HCT116 (cell line): ENCODE measurements around the gene AMZ2.

Source experiments
- ATF3 ChIP-seq: IDR thresholded peaks from 2 replicates; pipeline ENCODE4 v1.6.1; 2012
- CEBPB ChIP-seq: IDR thresholded peaks from 2 replicates; pipeline ENCODE4 v1.6.1; 2012; ENCODE audit warnings: low read depth
- ELF1 ChIP-seq: IDR thresholded peaks from 2 replicates; pipeline ENCODE4 v1.6.1; 2012; ENCODE audit warnings: low read depth, borderline replicate concordance
- EZH2 ChIP-seq: fragments of 200-600 bp; sonication (generic); IDR thresholded peaks from 2 replicates; pipeline ENCODE4 v1.6.1; 2017; ENCODE audit warnings: antibody characterized with exemption, mixed run types
- EZH2phosphoT487 ChIP-seq: fragments of 200-600 bp; IDR thresholded peaks from 2 replicates; pipeline ENCODE4 v1.6.1; 2018; ENCODE audit warnings: antibody characterized with exemption, borderline replicate concordance
- FOSL1 ChIP-seq: IDR thresholded peaks from 2 replicates; pipeline ENCODE4 v1.6.1; 2012; ENCODE audit warnings: low read depth
- POLR2A ChIP-seq: IDR thresholded peaks from 2 replicates; pipeline ENCODE4 v1.7.0; 2011; ENCODE audit warnings: borderline replicate concordance; ENCODE audit not compliant: insufficient read depth, insufficient read length; ENCODE audit errors: extremely low read depth
- POLR2AphosphoS5 ChIP-seq: IDR thresholded peaks from 2 replicates; pipeline ENCODE4 v1.6.1; 2011; ENCODE audit warnings: mild to moderate bottlenecking, low read depth, low read length, moderate library complexity
- TCF7L2 ChIP-seq: IDR thresholded peaks from 2 replicates; pipeline ENCODE4 v1.7.0; 2011; ENCODE audit warnings: borderline replicate concordance, inconsistent platforms; ENCODE audit not compliant: insufficient read depth, insufficient read length; ENCODE audit errors: extremely low read depth
- ZBTB33 ChIP-seq: IDR thresholded peaks from 2 replicates; pipeline ENCODE4 v1.6.1; 2011; ENCODE audit warnings: mild to moderate bottlenecking, low read length, moderate library complexity; ENCODE audit not compliant: insufficient replicate concordance; ENCODE audit errors: extremely low read depth
- ZNF274 ChIP-seq: fragments of 200-500 bp; sonication (Bioruptor generic); IDR thresholded peaks from 2 replicates; pipeline ENCODE4 v1.6.1; 2014; ENCODE audit warnings: mild to moderate bottlenecking, low read depth, low read length, inconsistent platforms
- TF ChIP-seq, protein P1 (sequence below), 3 experiments: fragments of 200-600 bp in 1 of 3; sonication (generic) in 1 of 3; IDR thresholded peaks in 2 of 3; conservative IDR thresholded peaks in 1 of 3; 2 replicates each; pipeline ENCODE4 v1.5.1; 2012 to 2017; ENCODE audit warnings: low read depth in 2 of 3, low read length in 2 of 3, antibody characterized with exemption in 1 of 3, borderline replicate concordance in 1 of 3, control low read depth in 1 of 3, mild to moderate bottlenecking in 1 of 3, mixed read lengths in 1 of 3, mixed run types in 1 of 3, moderate library complexity in 1 of 3; ENCODE audit not compliant: insufficient read depth in 1 of 3
- TF ChIP-seq, protein P2 (sequence below): IDR thresholded peaks from 2 replicates; pipeline ENCODE4 v1.6.1; 2012; ENCODE audit warnings: low read depth
- TF ChIP-seq, protein P3 (sequence below): IDR thresholded peaks from 2 replicates; pipeline ENCODE4 v1.6.1; 2012

DNA sequence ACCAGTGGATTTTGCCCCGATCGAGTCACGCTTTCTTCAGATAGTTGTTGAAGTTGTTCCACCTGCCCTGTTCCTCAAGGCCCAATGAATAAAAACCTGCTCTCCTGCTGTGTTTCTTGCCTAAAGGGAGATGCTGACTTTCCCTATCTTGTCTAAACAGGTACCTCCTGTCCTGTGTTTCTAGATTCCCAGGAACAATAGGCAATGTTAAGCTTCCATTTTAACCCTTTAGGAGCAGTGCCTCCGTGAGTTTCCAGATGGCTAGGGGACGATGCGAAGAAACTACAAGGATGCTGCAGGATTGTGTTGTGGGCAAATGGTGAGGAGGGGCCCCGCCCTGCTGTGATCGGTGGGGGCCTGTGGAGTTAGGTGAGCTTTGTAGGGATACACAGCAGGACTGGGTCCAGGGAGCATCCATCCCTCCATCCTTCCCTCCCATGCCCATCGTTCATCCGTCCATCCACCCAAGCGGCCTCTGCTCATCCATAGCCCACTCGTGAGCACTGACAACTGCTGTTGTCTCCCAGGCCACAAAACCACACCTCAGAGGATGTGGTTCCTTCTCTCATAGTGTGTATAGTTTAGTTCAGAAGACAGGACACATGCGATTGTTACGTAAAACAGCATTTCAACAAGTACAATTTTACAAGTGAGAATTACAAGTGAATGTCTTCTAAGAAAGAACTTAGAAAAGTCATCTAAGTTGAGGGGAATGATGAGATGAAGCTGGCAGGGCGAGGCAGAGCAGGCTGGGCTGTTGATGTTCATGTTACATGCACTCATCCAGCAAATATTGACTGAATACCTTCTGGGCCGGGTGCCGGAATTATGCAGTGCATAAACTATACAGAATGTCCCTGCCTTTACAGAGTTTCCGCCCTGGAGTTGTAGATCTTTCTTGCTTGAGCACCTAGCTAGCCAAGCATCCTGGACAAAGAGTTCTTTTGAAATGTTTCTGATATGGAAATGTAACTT is 48.7 kb downstream of the AMZ2 start:
- TF ChIP-seq, protein P1, sequence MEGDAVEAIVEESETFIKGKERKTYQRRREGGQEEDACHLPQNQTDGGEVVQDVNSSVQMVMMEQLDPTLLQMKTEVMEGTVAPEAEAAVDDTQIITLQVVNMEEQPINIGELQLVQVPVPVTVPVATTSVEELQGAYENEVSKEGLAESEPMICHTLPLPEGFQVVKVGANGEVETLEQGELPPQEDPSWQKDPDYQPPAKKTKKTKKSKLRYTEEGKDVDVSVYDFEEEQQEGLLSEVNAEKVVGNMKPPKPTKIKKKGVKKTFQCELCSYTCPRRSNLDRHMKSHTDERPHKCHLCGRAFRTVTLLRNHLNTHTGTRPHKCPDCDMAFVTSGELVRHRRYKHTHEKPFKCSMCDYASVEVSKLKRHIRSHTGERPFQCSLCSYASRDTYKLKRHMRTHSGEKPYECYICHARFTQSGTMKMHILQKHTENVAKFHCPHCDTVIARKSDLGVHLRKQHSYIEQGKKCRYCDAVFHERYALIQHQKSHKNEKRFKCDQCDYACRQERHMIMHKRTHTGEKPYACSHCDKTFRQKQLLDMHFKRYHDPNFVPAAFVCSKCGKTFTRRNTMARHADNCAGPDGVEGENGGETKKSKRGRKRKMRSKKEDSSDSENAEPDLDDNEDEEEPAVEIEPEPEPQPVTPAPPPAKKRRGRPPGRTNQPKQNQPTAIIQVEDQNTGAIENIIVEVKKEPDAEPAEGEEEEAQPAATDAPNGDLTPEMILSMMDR (IDR thresholded peaks at IDR 0.05 in 2 of 3, conservative IDR thresholded peaks at IDR 0.05 in 1 of 3; ENCODE audit: borderline replicate concordance in 1 of 3, insufficient read depth in 1 of 3, low read depth in 2 of 3, low read length in 2 of 3): no peak
- no peak for TF ChIP-seq EZH2
- TF ChIP-seq POLR2AphosphoS5: no peak
- no peak for TF ChIP-seq TCF7L2
- no peak for TF ChIP-seq POLR2A
- TF ChIP-seq EZH2phosphoT487: no peak
- TF ChIP-seq ATF3: no peak
- TF ChIP-seq CEBPB: no peak
- TF ChIP-seq, protein P2, sequence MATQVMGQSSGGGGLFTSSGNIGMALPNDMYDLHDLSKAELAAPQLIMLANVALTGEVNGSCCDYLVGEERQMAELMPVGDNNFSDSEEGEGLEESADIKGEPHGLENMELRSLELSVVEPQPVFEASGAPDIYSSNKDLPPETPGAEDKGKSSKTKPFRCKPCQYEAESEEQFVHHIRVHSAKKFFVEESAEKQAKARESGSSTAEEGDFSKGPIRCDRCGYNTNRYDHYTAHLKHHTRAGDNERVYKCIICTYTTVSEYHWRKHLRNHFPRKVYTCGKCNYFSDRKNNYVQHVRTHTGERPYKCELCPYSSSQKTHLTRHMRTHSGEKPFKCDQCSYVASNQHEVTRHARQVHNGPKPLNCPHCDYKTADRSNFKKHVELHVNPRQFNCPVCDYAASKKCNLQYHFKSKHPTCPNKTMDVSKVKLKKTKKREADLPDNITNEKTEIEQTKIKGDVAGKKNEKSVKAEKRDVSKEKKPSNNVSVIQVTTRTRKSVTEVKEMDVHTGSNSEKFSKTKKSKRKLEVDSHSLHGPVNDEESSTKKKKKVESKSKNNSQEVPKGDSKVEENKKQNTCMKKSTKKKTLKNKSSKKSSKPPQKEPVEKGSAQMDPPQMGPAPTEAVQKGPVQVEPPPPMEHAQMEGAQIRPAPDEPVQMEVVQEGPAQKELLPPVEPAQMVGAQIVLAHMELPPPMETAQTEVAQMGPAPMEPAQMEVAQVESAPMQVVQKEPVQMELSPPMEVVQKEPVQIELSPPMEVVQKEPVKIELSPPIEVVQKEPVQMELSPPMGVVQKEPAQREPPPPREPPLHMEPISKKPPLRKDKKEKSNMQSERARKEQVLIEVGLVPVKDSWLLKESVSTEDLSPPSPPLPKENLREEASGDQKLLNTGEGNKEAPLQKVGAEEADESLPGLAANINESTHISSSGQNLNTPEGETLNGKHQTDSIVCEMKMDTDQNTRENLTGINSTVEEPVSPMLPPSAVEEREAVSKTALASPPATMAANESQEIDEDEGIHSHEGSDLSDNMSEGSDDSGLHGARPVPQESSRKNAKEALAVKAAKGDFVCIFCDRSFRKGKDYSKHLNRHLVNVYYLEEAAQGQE: no peak
- TF ChIP-seq, protein P3, sequence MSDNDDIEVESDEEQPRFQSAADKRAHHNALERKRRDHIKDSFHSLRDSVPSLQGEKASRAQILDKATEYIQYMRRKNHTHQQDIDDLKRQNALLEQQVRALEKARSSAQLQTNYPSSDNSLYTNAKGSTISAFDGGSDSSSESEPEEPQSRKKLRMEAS: no peak
- no peak for TF ChIP-seq ZBTB33
- TF ChIP-seq ZNF274: no peak
- no peak for TF ChIP-seq ELF1
- TF ChIP-seq FOSL1: no peak
